Mesenchymal stem cell (in vitro differentiated cells and primary cell): ENCODE data around the gene NOC4L.
A peak's percentile ranks its signal among the peaks of the same experiment; 100 is the strongest.

Experiments
- DNase-seq: peaks from one replicate; pipeline ENCODE4 v3.0.0-alpha.2; 2013
- H2AFZ ChIP-seq: one replicate; pipeline ENCODE4 v1.6.1; 2013; ENCODE audit warnings: low read depth, mild to moderate bottlenecking, control low read depth, inconsistent platforms, low read length, moderate library complexity
- H2AK5ac ChIP-seq: 2 replicates; pipeline ENCODE4 v1.6.1; 2013; ENCODE audit warnings: low read length, moderate library complexity, mild to moderate bottlenecking, inconsistent platforms; ENCODE audit not compliant: severe bottlenecking
- H2BK120ac ChIP-seq: one replicate; pipeline ENCODE4 v1.6.1; 2013; ENCODE audit warnings: low read depth, mild to moderate bottlenecking, inconsistent platforms, low read length, moderate library complexity
- H2BK12ac ChIP-seq, 2 experiments: one replicate each; pipeline ENCODE4 v1.6.1; 2013; ENCODE audit warnings: inconsistent platforms in 2 of 2, low read length in 2 of 2, mild to moderate bottlenecking in 2 of 2, moderate library complexity in 2 of 2, control low read depth in 1 of 2
- H2BK15ac ChIP-seq: one replicate; pipeline ENCODE4 v1.6.1; 2013; ENCODE audit warnings: mild to moderate bottlenecking, low read depth, inconsistent platforms; ENCODE audit not compliant: poor library complexity, severe bottlenecking
- H2BK5ac ChIP-seq: 2 replicates; pipeline ENCODE4 v1.6.1; 2013; ENCODE audit warnings: low read depth, mild to moderate bottlenecking, low read length, control low read depth, inconsistent platforms; ENCODE audit not compliant: poor library complexity, severe bottlenecking
- H3K14ac ChIP-seq, 2 experiments: one replicate each; pipeline ENCODE4 v1.6.1; 2013; ENCODE audit warnings: inconsistent platforms in 2 of 2, low read length in 2 of 2, control low read depth in 1 of 2, mild to moderate bottlenecking in 1 of 2, moderate library complexity in 1 of 2
- H3K18ac ChIP-seq, 2 experiments: one replicate each; pipeline ENCODE4 v1.6.1; 2013; ENCODE audit warnings: inconsistent platforms in 2 of 2, low read length in 2 of 2, control low read depth in 1 of 2, low read depth in 1 of 2, mild to moderate bottlenecking in 1 of 2
- H3K23ac ChIP-seq, 2 experiments: one replicate each; pipeline ENCODE4 v1.6.1; 2013; ENCODE audit warnings: inconsistent platforms in 2 of 2, low read length in 2 of 2, mild to moderate bottlenecking in 2 of 2, moderate library complexity in 2 of 2, control low read depth in 1 of 2
- H3K27ac ChIP-seq: 2 replicates; pipeline ENCODE4 v1.5.1; 2013; ENCODE audit warnings: mild to moderate bottlenecking, moderate library complexity, low read length, control low read depth, inconsistent platforms; ENCODE audit not compliant: poor library complexity, severe bottlenecking
- H3K27me3 ChIP-seq, 2 experiments: 2 replicates each; pipeline versions ENCODE4 v1.6.1 to v1.7.0; 2013; ENCODE audit warnings: low read length in 2 of 2, mild to moderate bottlenecking in 2 of 2, moderate library complexity in 2 of 2, control low read depth in 1 of 2, inconsistent platforms in 1 of 2; ENCODE audit not compliant: control insufficient read depth in 1 of 2, insufficient read depth in 1 of 2
- H3K36me3 ChIP-seq, 2 experiments: 2 replicates each; pipeline versions ENCODE4 v1.6.1 to v1.7.0; 2013; ENCODE audit warnings: low read length in 2 of 2, control low read depth in 1 of 2, inconsistent platforms in 1 of 2, low read depth in 1 of 2, mild to moderate bottlenecking in 1 of 2; ENCODE audit not compliant: insufficient read depth in 2 of 2, control insufficient read depth in 1 of 2
- H3K4ac ChIP-seq, 2 experiments: one replicate each; pipeline ENCODE4 v1.6.1; 2013; ENCODE audit warnings: inconsistent platforms in 2 of 2, low read length in 2 of 2, mild to moderate bottlenecking in 2 of 2, moderate library complexity in 2 of 2, control low read depth in 1 of 2, low read depth in 1 of 2
- H3K4me1 ChIP-seq: 2 replicates; pipeline ENCODE4 v1.6.1; 2013; ENCODE audit warnings: low read depth, low read length, control low read depth; ENCODE audit not compliant: control insufficient read depth, insufficient read depth
- H3K4me2 ChIP-seq: 2 replicates; pipeline ENCODE4 v1.6.1; 2013; ENCODE audit warnings: low read length, mild to moderate bottlenecking, inconsistent platforms; ENCODE audit not compliant: poor library complexity, severe bottlenecking
- H3K4me3 ChIP-seq, 2 experiments: 2 replicates each; pipeline versions ENCODE4 v1.5.1 to v1.7.0; 2013; ENCODE audit warnings: low read length in 2 of 2, mild to moderate bottlenecking in 2 of 2, control low read depth in 1 of 2, low read depth in 1 of 2; ENCODE audit not compliant: insufficient read depth in 1 of 2
- H3K79me1 ChIP-seq: replicated peaks from 2 replicates; pipeline ENCODE4 v1.6.1; 2013; ENCODE audit warnings: mild to moderate bottlenecking, control low read depth, low read length, inconsistent platforms; ENCODE audit not compliant: poor library complexity, severe bottlenecking
- H3K9ac ChIP-seq: 2 replicates; pipeline ENCODE4 v1.7.0; 2013; ENCODE audit warnings: mild to moderate bottlenecking, low read length, moderate library complexity
- H3K9me3 ChIP-seq: 2 replicates; pipeline ENCODE4 v1.7.0; 2013; ENCODE audit warnings: mild to moderate bottlenecking, low read length; ENCODE audit not compliant: control insufficient read depth
- H4K8ac ChIP-seq: one replicate; pipeline ENCODE4 v1.6.1; 2013; ENCODE audit warnings: inconsistent platforms, mild to moderate bottlenecking, low read length, moderate library complexity
- H4K91ac ChIP-seq: one replicate; pipeline ENCODE4 v1.6.1; 2013; ENCODE audit warnings: mild to moderate bottlenecking, low read length, inconsistent platforms
- WGBS: methylation state at CpG from one replicate; pipeline ENCODE4 v1.1.7; 2013; ENCODE audit warnings: mixed read lengths; 5-methylcytosine and 5-hydroxymethylcytosine counted together

Gene NOC4L

GRCh38 chr12:132140918-132141841 is 3.1 kb upstream of the NOC4L start:
- H2BK5ac ChIP-seq = no peak overlapping the region
- no peak overlapping the region for H2BK120ac ChIP-seq
- no peak overlapping the region for H2BK15ac ChIP-seq
- H3K23ac ChIP-seq = no peak overlapping the region
- peaks cover 43% of the 10 kb centered on the region for H3K79me1 ChIP-seq
- WGBS = 96% methylated on average over 38 of the region's 38 CpGs
- H2AFZ ChIP-seq = no peak overlapping the region
- H4K91ac ChIP-seq = no peak overlapping the region
- H3K18ac ChIP-seq = no peak overlapping the region
- no peak overlapping the region for H3K14ac ChIP-seq
- H3K36me3 ChIP-seq = peaks cover 40 to 47% of the 10 kb centered on the region in 2 experiments
- DNase-seq = no peak
- H2AK5ac ChIP-seq = no peak overlapping the region
- peaks cover 31% of the 10 kb centered on the region for H3K4me1 ChIP-seq
- H2BK12ac ChIP-seq = no peak overlapping the region
- no peak overlapping the region for H4K8ac ChIP-seq
- no peaks in the 10 kb centered on the region for H3K9me3 ChIP-seq
- H3K4me3 ChIP-seq = no peak overlapping the region
- H3K9ac ChIP-seq = no peak overlapping the region
- H3K4ac ChIP-seq = no peak overlapping the region
- no peak overlapping the region for H3K27ac ChIP-seq
- no peaks in the 10 kb centered on the region for H3K27me3 ChIP-seq
- H3K4me2 ChIP-seq = no peak overlapping the region

GRCh38 chr12:132141976-132142678 is 2.1 kb upstream of the NOC4L start:
- H3K4me3 ChIP-seq = peak overlapping the region; percentile 9 to 92
- no peak overlapping the region for H2BK15ac ChIP-seq
- no peak overlapping the region for H3K23ac ChIP-seq
- no peak overlapping the region for H3K14ac ChIP-seq
- H3K4me2 ChIP-seq = peak overlapping the region; percentile 0
- no peak overlapping the region for H2BK5ac ChIP-seq
- H2AK5ac ChIP-seq = no peak overlapping the region
- peaks cover 31% of the 10 kb centered on the region for H3K4me1 ChIP-seq
- no peak overlapping the region for H2AFZ ChIP-seq
- WGBS = 96% methylated on average over 22 of the region's 22 CpGs
- H4K91ac ChIP-seq = peak overlapping the region; percentile 27
- no peak overlapping the region for H3K4ac ChIP-seq
- H3K36me3 ChIP-seq = peaks cover 43 to 55% of the 10 kb centered on the region in 2 experiments
- no peak overlapping the region for H2BK120ac ChIP-seq
- H2BK12ac ChIP-seq = no peak overlapping the region
- no peaks in the 10 kb centered on the region for H3K9me3 ChIP-seq
- no peak overlapping the region for H3K9ac ChIP-seq
- H3K27me3 ChIP-seq = no peaks in the 10 kb centered on the region
- peak overlapping the region; percentile 48 for H4K8ac ChIP-seq
- H3K18ac ChIP-seq = no peak overlapping the region
- no peak overlapping the region for H3K27ac ChIP-seq
- no peak for DNase-seq
- H3K79me1 ChIP-seq = peaks cover 47% of the 10 kb centered on the region

GRCh38 chr12:132142679-132143335 is 1.4 kb upstream of the NOC4L start:
- peaks cover 54% of the 10 kb centered on the region for H3K79me1 ChIP-seq
- H4K91ac ChIP-seq = no peak overlapping the region
- H4K8ac ChIP-seq = peak overlapping the region; percentile 45
- no peak overlapping the region for H2AFZ ChIP-seq
- H2BK15ac ChIP-seq = no peak overlapping the region
- H3K27ac ChIP-seq = no peak overlapping the region
- H3K18ac ChIP-seq = no peak overlapping the region
- H3K36me3 ChIP-seq = peaks cover 43 to 57% of the 10 kb centered on the region in 2 experiments
- H2BK120ac ChIP-seq = no peak overlapping the region
- no peak overlapping the region for H2BK12ac ChIP-seq
- 90% methylated on average over 24 of the region's 24 CpGs for WGBS
- peak overlapping the region; percentile 99 for H3K4me2 ChIP-seq
- no peaks in the 10 kb centered on the region for H3K9me3 ChIP-seq
- no peak overlapping the region for H3K14ac ChIP-seq
- H3K9ac ChIP-seq = peak overlapping the region; percentile 91
- no peak for DNase-seq
- no peak overlapping the region for H3K23ac ChIP-seq
- H3K27me3 ChIP-seq = no peaks in the 10 kb centered on the region
- no peak overlapping the region for H2BK5ac ChIP-seq
- H3K4ac ChIP-seq = no peak overlapping the region
- H2AK5ac ChIP-seq = no peak overlapping the region
- H3K4me3 ChIP-seq = peak overlapping the region; percentile 92 to 100
- H3K4me1 ChIP-seq = peaks cover 31% of the 10 kb centered on the region
